ENCODE results near the gene NFE2L1.

The NFE2L1 gene

GRCh38 chr17:48046296-48046695 lies 1.9 kb upstream of the NFE2L1 start:
- no peak for DNase-seq (ENCODE audit: low read depth in 1 of 2, low spot score in 1 of 2)

GRCh38 chr17:48047113-48047740 lies 932 bp upstream of the NFE2L1 start:
- no peak for DNase-seq (ENCODE audit: low read depth in 1 of 2, low spot score in 1 of 2)

DNA sequence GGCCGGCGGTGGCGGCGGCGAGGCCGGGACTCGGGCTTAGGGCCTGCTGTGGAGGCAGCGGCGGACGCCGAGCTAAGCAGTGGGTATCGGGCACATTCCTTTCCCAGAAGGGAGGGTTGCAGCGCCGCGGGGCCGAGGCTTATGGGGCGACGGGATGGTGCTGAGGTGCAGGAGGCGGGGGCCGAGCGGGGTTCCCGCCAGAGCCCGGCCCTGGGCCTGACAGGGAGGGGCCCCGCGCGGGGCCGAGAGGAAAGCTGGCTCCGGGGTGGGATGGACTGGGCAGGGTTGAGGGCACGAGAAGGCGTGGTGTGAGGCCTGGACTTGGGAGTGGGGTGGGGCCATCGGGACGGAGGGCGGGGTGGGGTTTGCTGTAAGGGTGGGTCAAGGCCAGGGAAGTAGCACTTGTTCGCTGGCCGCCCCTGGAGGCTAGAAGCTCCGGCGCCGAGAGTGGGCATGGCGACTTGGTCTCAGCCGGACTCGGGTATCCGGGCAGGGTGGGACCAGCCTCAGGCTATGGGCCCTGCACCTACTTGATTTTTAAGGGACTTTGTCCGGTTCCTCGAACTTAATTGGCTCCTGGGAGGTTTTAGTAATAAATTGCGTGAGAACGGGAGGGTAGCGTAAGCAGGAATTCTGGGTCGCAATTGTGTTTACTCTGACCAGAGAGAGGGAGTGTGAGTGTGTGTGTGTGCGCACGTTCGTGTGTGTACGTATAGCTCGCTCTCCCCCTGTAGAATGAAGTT lies 396 bp downstream of the NFE2L1 start:
- peak in 1 of 2 donors; percentile 8 for DNase-seq (ENCODE audit: low read depth in 1 of 2, low spot score in 1 of 2)

DNA sequence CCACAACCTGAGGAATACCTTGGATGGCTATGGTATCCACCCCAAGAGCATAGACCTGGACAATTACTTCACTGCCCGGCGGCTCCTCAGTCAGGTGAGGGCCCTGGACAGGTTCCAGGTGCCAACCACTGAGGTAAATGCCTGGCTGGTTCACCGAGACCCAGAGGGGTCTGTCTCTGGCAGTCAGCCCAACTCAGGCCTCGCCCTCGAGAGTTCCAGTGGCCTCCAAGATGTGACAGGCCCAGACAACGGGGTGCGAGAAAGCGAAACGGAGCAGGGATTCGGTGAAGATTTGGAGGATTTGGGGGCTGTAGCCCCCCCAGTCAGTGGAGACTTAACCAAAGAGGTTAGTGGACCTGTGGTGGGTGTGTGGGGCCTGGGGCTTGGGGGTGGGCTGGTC lies 3.1 kb downstream of the NFE2L1 start:
- DNase-seq (ENCODE audit: low read depth in 1 of 2, low spot score in 1 of 2): no peak

DNA sequence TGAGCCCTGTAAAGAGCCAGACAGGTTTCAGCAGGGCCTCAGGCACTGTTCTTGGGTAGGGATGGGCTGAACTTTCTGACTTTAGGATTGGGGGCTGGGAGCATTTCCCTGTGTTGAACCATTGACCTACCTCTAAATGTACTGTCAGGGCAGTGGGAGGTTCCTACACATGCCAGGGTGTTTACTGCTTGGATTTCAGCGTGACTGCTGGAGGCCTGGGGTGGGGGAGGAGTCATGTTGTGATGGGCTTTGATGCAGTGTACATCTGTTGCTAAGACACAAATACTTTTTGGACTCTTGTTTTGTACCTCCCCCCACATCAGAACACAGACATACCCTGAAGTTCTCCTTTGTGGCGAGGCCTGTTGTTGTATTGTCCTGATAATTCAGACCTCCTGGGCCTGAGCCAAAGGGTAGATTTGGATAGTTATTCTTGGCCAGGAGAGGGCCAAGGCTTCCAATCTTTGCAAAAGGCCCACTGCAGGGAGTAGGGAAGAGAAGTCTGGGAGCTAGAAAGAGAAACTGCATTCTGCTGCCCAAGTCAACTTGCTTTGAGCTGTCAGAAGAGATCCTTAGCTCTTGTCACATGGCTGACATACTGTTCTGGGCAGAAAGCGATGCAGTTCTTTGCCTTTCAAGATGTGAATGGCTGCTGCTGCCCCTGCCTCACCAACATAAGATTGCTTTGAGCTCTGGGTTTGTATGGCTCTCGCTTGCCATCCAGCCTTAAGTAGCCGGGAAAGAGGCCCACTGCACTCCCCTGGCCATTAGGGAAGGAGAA lies 3.7 kb downstream of the NFE2L1 start:
- DNase-seq (ENCODE audit: low read depth in 1 of 2, low spot score in 1 of 2): no peak

- DNase-seq (ENCODE audit: low read depth in 1 of 2, low spot score in 1 of 2): no peak
Measured at GRCh38 chr17:48052956-48053757, 5.0 kb downstream of the NFE2L1 start.

DNA sequence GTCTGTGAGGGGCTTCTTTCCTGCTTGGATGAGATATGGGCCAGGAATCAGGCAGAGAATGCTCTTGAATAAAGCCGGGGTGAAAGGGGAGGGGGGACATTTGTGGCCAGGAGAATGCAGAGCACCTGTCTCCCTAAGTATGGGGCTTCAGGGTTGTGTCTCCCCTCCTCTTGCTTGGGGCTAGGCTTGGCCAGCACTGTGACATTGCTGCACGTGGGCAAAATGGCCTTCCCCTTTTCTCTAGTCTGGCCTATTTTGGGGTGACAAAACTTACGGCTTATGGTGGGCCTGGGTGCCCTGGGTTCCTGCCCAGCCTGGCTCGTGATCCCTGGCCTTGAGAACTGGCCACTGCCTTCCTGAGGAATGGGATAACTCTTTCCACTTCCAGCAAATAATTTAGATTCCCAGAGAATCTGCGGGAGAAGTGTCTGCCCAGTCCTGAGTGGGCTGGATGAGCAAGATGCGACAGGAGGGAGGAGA lies 5.6 kb downstream of the NFE2L1 start:
- DNase-seq (ENCODE audit: low read depth in 1 of 2, low spot score in 1 of 2): no peak

DNA sequence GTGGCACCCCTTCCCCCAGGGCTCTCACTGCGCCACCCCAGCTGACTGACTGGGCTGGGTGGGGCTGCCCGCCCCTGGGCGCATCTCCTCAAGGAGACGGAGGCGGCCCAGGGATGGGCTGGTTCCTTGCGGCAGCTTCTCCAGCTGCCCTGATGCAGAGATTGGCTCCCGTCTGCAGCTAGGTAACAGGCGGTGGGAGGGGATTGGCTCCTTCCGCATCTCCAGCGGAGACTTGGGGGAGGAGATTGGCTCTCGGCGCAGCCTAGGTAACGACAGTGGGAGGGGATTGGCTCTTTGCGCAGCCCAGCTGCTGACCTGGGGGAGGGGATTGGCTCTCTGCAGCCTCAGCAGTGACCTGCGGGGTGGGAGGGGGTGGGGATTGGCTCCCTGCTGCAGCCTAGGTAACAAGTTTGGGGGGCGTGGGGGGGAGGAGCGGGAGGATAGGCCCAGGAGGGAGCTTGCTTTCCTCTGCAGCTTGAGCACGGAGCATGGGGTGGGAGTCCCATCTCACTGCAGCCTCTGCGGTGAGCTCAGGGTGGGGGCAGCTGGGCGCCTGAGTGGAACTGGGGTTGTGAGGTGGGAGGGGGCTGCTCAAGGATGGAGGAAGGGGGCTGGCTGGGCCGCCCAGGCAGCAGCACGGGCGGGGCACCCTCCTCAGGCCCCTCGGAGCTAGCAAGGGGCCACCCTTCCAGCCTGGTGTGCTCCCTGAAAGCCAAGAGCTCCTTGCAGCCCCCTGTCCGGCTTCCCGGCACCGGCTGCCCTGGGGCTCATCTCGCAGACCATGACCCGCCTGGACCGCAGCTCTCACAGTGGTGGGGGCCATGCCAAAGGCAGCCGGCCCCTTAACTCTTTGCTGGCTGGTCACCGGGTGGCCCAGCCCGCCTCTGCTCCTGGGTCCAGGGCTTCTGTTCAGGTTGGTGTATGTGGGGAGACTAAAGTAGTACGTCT lies 6.4 kb downstream of the NFE2L1 start:
- no peak for DNase-seq (ENCODE audit: low read depth in 1 of 2, low spot score in 1 of 2)

- peak in 1 of 2 donors; percentile 11 for DNase-seq (ENCODE audit: low read depth in 1 of 2, low spot score in 1 of 2)
Measured at GRCh38 chr17:48055531-48056245, 7.5 kb downstream of the NFE2L1 start.

DNA sequence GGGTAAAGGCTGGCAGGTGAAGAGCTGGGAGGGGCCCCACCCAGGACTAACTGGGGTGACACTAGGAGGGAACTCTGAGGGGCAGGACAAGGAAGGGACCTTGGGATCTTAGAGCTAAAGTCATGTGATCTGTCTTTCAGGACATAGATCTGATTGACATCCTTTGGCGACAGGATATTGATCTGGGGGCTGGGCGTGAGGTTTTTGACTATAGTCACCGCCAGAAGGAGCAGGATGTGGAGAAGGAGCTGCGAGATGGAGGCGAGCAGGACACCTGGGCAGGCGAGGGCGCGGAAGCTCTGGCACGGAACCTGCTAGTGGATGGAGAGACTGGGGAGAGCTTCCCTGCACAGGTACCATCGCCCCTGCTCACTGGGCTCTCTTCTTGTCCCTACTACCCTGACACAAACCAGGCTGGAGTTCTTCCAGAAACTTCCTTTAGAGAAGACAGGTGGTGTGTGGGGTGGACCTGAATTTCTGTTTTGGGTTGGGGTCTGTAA lies 8.1 kb downstream of the NFE2L1 start:
- DNase-seq (ENCODE audit: low read depth in 1 of 2, low spot score in 1 of 2): no peak

- DNase-seq (ENCODE audit: low read depth in 1 of 2, low spot score in 1 of 2): no peak
Measured at GRCh38 chr17:48056879-48057278, 8.7 kb downstream of the NFE2L1 start.

GRCh38 chr17:48057626-48058025 lies 9.5 kb downstream of the NFE2L1 start:
- DNase-seq (ENCODE audit: low read depth in 1 of 2, low spot score in 1 of 2): no peak

- no peak for DNase-seq (ENCODE audit: low read depth in 1 of 2, low spot score in 1 of 2)
Measured at GRCh38 chr17:48058393-48059124, 10.4 kb downstream of the NFE2L1 start.

DNA sequence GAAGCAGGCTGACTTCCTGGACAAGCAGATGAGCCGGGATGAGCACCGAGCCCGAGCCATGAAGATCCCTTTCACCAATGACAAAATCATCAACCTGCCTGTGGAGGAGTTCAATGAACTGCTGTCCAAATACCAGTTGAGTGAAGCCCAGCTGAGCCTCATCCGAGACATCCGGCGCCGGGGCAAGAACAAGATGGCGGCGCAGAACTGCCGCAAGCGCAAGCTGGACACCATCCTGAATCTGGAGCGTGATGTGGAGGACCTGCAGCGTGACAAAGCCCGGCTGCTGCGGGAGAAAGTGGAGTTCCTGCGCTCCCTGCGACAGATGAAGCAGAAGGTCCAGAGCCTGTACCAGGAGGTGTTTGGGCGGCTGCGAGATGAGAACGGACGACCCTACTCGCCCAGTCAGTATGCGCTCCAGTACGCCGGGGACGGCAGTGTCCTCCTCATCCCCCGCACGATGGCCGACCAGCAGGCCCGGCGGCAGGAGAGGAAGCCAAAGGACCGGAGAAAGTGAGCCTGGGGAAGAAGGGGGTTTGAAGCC lies 11.0 kb downstream of the NFE2L1 start:
- no peak for DNase-seq (ENCODE audit: low read depth in 1 of 2, low spot score in 1 of 2)

DNA sequence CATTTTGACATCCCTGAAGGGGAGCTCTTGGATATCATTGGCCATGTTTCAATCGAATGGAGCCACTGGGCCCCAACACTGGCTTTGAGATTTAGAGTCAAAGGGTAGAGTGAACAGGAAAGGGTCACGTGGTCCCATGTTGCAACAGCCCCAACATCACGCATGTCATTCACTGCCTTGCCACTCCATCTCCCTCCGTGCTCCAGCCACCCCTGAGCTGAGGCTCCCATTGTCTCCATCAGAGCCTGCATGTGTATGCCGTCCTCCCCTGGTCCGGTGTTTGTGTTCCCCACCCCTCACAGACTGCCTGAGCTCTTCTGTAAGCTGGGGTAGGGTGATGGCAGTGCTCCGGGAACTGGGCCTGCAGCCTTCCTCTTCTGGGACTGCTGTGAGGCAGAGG lies 12.1 kb downstream of the NFE2L1 start:
- no peak for DNase-seq (ENCODE audit: low read depth in 1 of 2, low spot score in 1 of 2)

GRCh38 chr17:48062273-48062672 lies 14.1 kb downstream of the NFE2L1 start:
- DNase-seq (ENCODE audit: low read depth in 1 of 2, low spot score in 1 of 2): no peak

- DNase-seq (ENCODE audit: low read depth in 1 of 2, low spot score in 1 of 2): no peak
Measured at GRCh38 chr17:48064638-48065037, 16.5 kb downstream of the NFE2L1 start.

- DNase-seq (ENCODE audit: low read depth in 1 of 2, low spot score in 1 of 2): no peak
Measured at GRCh38 chr17:48066192-48066591, 18.0 kb downstream of the NFE2L1 start.
